HuH-7.5 (cell line): ENCODE results near the gene VWC2L.

Experiments used
- DNase-seq: peaks from one replicate; pipeline ENCODE4 v3.0.0; 2011; ENCODE audit warnings: low spot score

Gene VWC2L

GRCh38 chr2:214469728-214470127 is 58.9 kb downstream of the VWC2L start:
- DNase-seq = no peak

- no peak for DNase-seq
These were observed 60.5 kb downstream of the VWC2L start for GRCh38 chr2:214471382-214471781.

GRCh38 chr2:214471990-214472389 is 61.1 kb downstream of the VWC2L start:
- no peak for DNase-seq

GRCh38 chr2:214477305-214477704 is 66.5 kb downstream of the VWC2L start:
- no peak for DNase-seq

GRCh38 chr2:214481204-214481603 is 70.3 kb downstream of the VWC2L start:
- DNase-seq = no peak

- no peak for DNase-seq
These were observed 71.9 kb downstream of the VWC2L start for GRCh38 chr2:214482728-214483127.

- no peak for DNase-seq
These were observed 73.4 kb downstream of the VWC2L start for GRCh38 chr2:214484239-214484638.

GRCh38 chr2:214484701-214485100 is 73.8 kb downstream of the VWC2L start:
- no peak for DNase-seq

- DNase-seq = no peak
These were observed 78.3 kb downstream of the VWC2L start for GRCh38 chr2:214489181-214489580.

GRCh38 chr2:214489702-214490101 is 78.8 kb downstream of the VWC2L start:
- DNase-seq = no peak

GRCh38 chr2:214492152-214492551 is 81.3 kb downstream of the VWC2L start:
- DNase-seq = no peak

- DNase-seq = no peak
These were observed 81.8 kb downstream of the VWC2L start for GRCh38 chr2:214492608-214493007.

GRCh38 chr2:214497489-214497888 is 86.6 kb downstream of the VWC2L start:
- no peak for DNase-seq

GRCh38 chr2:214503568-214503967 is 92.7 kb downstream of the VWC2L start:
- DNase-seq = no peak

- no peak for DNase-seq
These were observed 93.9 kb downstream of the VWC2L start for GRCh38 chr2:214504599-214505376.

- DNase-seq = no peak
These were observed 96.2 kb downstream of the VWC2L start for GRCh38 chr2:214507032-214507431.

- no peak for DNase-seq
These were observed 103.8 kb downstream of the VWC2L start for GRCh38 chr2:214514704-214515103.

- no peak for DNase-seq
These were observed 104.3 kb downstream of the VWC2L start for GRCh38 chr2:214515111-214515510.

- DNase-seq = no peak
These were observed 108.5 kb downstream of the VWC2L start for GRCh38 chr2:214519258-214519818.

- no peak for DNase-seq
These were observed 118.2 kb downstream of the VWC2L start for GRCh38 chr2:214529021-214529420.

GRCh38 chr2:214529514-214529913 is 118.7 kb downstream of the VWC2L start:
- no peak for DNase-seq

- DNase-seq = no peak
These were observed 122.7 kb downstream of the VWC2L start for GRCh38 chr2:214533541-214533940.

- DNase-seq = no peak
These were observed 125.8 kb downstream of the VWC2L start for GRCh38 chr2:214536625-214537024.

GRCh38 chr2:214537929-214538328 is 127.1 kb downstream of the VWC2L start:
- DNase-seq = no peak
